Measurements from ENCODE around the gene ARHGEF25.

The ARHGEF25 gene

GRCh38 chr12:57574795-57575194 lies 36.4 kb upstream of the ARHGEF25 start:
- DNase-seq (ENCODE audit: extremely low read depth, low read depth) = no peak
- H3K4me3 ChIP-seq (replicated peaks; ENCODE audit: low read depth, low read length) = no peak overlapping the region
- no peak for TF ChIP-seq CTCF (IDR thresholded peaks at IDR 0.05; ENCODE audit: low read depth, low read length, missing control alignments)

GRCh38 chr12:57575771-57576612 lies 35.2 kb upstream of the ARHGEF25 start:
- no peak overlapping the region for H3K4me3 ChIP-seq (replicated peaks; ENCODE audit: low read depth, low read length)
- no peak for TF ChIP-seq CTCF (IDR thresholded peaks at IDR 0.05; ENCODE audit: low read depth, low read length, missing control alignments)
- DNase-seq (ENCODE audit: extremely low read depth, low read depth) = no peak

GRCh38 chr12:57576613-57577160 lies 34.5 kb upstream of the ARHGEF25 start:
- no peak for TF ChIP-seq CTCF (IDR thresholded peaks at IDR 0.05; ENCODE audit: low read depth, low read length, missing control alignments)
- no peak overlapping the region for H3K4me3 ChIP-seq (replicated peaks; ENCODE audit: low read depth, low read length)
- DNase-seq (ENCODE audit: extremely low read depth, low read depth) = no peak

- DNase-seq (ENCODE audit: extremely low read depth, low read depth) = no peak
- TF ChIP-seq CTCF (IDR thresholded peaks at IDR 0.05; ENCODE audit: low read depth, low read length, missing control alignments) = no peak
Measured at GRCh38 chr12:57577981-57578758, 33.1 kb upstream of the ARHGEF25 start.

DNA sequence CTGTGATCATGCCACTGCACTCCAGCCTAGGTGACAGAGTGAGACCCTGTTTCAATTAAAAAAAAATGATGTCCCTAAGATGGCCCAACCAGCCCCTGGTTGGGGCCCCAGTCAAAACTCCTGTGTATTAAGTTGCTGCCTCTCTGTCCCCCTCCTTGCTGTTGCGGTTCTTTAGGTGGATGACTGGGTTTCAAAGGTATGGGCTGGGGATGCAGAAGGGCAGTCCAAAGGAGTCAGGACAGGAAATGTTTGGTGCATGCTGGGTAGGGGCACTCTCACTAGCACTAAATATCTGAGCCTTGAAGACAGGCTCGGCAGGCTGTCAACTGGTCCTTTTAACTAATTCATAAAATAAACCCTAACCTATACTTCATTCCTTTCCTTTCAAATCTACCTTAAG lies 32.2 kb upstream of the ARHGEF25 start:
- TF ChIP-seq CTCF (IDR thresholded peaks at IDR 0.05; ENCODE audit: low read depth, low read length, missing control alignments) = no peak
- H3K4me3 ChIP-seq (replicated peaks; ENCODE audit: low read depth, low read length) = no peak overlapping the region
- no peak for DNase-seq (ENCODE audit: extremely low read depth, low read depth)

More at GRCh38 chr12:57577981-57578758, 33.1 kb upstream of the ARHGEF25 start:
- no peak overlapping the region for H3K4me3 ChIP-seq (replicated peaks; ENCODE audit: low read depth, low read length)

- no peak overlapping the region for H3K4me3 ChIP-seq (replicated peaks; ENCODE audit: low read depth, low read length)
- DNase-seq (ENCODE audit: extremely low read depth, low read depth) = no peak
- TF ChIP-seq CTCF (IDR thresholded peaks at IDR 0.05; ENCODE audit: low read depth, low read length, missing control alignments) = no peak
Measured at GRCh38 chr12:57579677-57580465, 31.4 kb upstream of the ARHGEF25 start.
